ENCODE results near the gene TMEM238L.

TMEM238L gene

DNA sequence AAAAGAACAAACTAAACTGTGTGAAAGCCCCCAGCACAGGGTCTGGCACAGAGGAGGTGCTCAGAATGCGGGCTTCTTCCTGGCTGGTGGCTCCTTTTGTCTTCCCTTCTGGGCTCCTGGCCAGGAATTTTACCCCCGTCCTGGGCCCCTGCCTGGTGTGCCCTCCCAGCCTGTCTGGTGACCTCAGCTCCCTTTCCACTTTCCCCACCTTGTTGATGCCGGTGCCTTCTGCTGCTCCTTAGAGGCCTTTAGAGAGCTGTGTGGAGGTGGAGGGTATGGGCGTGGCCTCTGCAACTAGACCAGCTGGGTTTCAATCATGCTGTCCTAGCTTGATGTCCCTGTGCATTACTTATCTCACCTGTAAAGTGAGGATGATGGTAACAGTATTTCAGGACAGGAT lies 17.2 kb upstream of the TMEM238L start:
- intact Hi-C loops (cut with micrococcal nuclease) = no loop called here
- no peak overlapping the region for H3K27ac Mint-ChIP-seq
- no peaks in the 10 kb centered on the region for H3K9me3 Mint-ChIP-seq
- no peaks in the 10 kb centered on the region for H3K36me3 Mint-ChIP-seq (ENCODE audit: low read depth)
- no peaks in the 10 kb centered on the region for H3K4me1 Mint-ChIP-seq (ENCODE audit: low read depth)
- H3K4me3 Mint-ChIP-seq = no peak overlapping the region
- no peaks in the 10 kb centered on the region for H3K27me3 Mint-ChIP-seq

DNA sequence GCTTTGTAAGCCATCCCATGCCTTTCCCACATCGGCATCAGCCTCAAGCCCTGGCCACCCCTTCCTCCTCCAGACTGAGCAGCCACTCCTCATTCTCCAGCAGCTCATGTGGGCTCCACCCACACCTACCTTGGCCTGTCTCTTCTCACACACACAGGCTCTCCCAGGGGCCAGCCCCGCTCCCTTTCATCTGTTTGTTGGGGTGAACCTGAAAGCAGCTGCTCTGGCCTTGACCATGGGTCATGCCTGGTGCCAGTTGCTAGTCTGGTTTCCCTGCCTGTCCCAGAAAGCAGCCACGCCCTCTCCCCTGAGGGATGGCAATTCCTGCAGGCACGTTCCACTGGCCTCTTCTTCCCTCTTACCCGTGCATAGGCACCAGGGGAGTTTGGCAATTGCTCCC lies 11.4 kb upstream of the TMEM238L start:
- H3K9me3 Mint-ChIP-seq = no peaks in the 10 kb centered on the region
- no peak overlapping the region for H3K4me3 Mint-ChIP-seq
- no peaks in the 10 kb centered on the region for H3K4me1 Mint-ChIP-seq (ENCODE audit: low read depth)
- no peak overlapping the region for H3K27ac Mint-ChIP-seq
- H3K36me3 Mint-ChIP-seq (ENCODE audit: low read depth) = no peaks in the 10 kb centered on the region
- peaks cover 3% of the 10 kb centered on the region for H3K27me3 Mint-ChIP-seq
- intact Hi-C loops (cut with micrococcal nuclease) = no loop called here

DNA sequence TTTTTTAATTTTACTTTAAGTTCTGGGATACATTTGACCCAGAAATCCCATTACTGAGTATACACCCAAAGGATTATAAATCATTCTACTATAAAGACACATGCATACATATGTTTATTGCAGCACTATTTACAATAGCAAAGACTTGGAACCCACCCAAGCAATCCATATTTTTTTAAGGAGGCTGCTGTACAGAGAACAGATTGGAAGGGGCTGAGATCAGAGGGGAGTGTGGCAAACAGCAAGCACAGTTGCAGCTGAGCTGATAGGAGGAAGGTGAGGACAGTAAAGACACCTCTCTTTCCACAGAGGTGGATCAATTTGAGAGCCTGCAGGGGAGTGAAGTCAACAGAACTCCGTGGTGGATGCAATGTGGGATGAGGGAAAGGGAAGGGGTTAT lies 10.2 kb upstream of the TMEM238L start:
- Mint-ChIP-seq H3K27me3 (peaks cover 3% of the 10 kb centered on the region), H3K4me1 (ENCODE audit: low read depth) (no peaks in the 10 kb centered on the region), H3K9me3 (no peaks in the 10 kb centered on the region), H3K27ac (no peak overlapping the region), H3K4me3 (no peak overlapping the region), H3K36me3 (ENCODE audit: low read depth) (no peaks in the 10 kb centered on the region)
- intact Hi-C loops (cut with micrococcal nuclease) = no loop called here

DNA sequence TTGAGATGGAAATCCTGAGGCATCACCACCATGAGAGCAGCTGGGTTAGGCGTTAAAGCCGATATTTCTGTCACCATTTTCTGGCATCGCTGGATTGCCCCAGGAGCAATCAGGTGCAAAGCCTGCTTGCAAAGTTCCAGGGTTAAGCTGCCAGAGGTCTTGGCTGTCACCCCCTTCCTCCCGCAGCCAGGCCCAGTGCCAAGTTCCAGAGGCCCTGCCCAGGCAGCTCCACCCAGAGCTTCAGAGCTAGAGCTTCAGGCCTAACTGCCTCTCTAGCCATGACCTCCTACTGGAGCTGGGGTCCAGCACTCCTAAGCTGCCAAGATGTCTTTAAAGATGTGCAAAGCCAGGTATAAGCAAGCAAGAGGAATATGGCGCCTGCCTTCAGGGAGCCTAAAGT lies 8.8 kb upstream of the TMEM238L start:
- no peaks in the 10 kb centered on the region for H3K4me1 Mint-ChIP-seq (ENCODE audit: low read depth)
- intact Hi-C loops (cut with micrococcal nuclease) = no loop called here
- H3K4me3 Mint-ChIP-seq = no peak overlapping the region
- H3K9me3 Mint-ChIP-seq = no peaks in the 10 kb centered on the region
- no peaks in the 10 kb centered on the region for H3K36me3 Mint-ChIP-seq (ENCODE audit: low read depth)
- peaks cover 3% of the 10 kb centered on the region for H3K27me3 Mint-ChIP-seq
- no peak overlapping the region for H3K27ac Mint-ChIP-seq

DNA sequence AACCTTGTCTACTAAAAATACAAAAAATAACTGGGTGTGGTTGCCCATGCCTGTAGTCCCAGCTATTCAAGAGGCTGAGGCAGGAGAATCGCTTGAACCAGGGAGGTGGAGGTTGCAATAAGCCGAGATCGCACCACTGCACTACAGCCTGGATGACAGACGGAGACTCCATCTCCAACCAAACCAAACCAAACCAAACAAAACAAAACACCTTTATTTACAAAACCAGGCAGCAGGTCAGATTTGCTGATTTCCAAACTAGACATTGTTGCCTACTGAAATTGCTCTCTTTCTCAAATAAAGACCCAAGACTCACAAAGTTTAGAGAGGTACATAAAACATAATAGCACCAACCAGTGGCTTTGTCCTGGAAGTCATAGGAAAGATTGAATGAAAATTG lies 5.7 kb upstream of the TMEM238L start:
- Mint-ChIP-seq H3K4me3 (no peak overlapping the region), H3K27me3 (peaks cover 3% of the 10 kb centered on the region), H3K9me3 (no peaks in the 10 kb centered on the region), H3K36me3 (ENCODE audit: low read depth) (no peaks in the 10 kb centered on the region), H3K4me1 (ENCODE audit: low read depth) (no peaks in the 10 kb centered on the region), H3K27ac (no peak overlapping the region)
- intact Hi-C loops (cut with micrococcal nuclease) = no loop called here

DNA sequence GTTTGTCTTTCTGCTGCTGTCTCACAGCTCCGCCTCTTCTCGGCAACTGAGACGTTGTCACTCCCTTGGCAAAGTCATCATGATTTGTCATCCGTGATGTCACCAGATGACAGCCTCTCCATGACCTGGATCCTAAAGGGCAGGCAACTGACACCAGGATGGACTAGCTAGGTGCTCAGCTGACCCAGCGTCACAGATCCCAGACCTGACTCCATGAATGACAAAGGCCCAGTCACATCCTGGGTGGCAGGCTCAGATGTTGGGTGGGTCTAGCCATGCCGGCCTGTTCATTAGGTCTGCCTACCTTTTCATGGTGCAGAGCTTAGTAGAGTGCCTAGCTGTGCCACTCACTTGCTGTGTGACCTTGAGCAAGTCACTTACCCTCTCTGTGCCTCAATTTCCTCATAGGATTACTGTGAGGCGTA lies 3.8 kb upstream of the TMEM238L start:
- Mint-ChIP-seq H3K27me3 (peaks cover 3% of the 10 kb centered on the region), H3K4me3 (no peak overlapping the region), H3K9me3 (no peaks in the 10 kb centered on the region), H3K36me3 (ENCODE audit: low read depth) (no peaks in the 10 kb centered on the region), H3K4me1 (ENCODE audit: low read depth) (no peaks in the 10 kb centered on the region), H3K27ac (no peak overlapping the region)
- intact Hi-C loops (cut with micrococcal nuclease) = no loop called here

DNA sequence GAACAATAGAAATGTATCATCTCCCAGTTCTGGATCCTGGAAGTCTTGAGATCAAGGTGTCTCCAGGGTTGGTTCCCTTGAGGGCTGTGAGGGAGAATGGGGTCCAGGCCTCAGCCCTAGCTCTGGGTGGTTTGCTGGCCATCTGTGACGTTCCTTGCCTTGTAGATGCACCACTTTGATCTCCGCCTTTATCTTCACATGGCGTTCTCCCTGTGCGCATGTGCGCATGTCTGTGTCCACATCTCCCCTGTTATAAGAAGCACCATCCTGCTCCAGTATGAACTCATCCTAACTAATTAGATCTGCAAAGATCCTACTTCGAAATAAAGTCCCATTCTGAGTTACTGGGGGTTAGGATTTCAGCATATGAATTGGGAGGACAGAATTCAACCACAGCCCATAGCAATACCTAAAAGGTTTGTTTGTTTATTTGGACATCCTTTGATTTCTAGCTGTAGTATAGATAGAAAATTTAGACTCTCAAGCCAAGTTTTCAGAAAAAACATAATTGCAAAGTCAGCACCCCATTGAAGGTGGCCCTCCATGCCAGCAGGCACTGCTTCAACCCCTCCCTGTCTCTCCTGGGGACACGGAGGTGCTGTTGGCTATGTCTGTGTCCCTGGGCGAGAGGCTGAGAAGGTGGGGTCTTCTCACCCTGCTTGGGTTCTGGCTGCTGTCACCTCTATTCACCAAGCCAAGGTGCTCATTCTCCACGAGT lies 2.8 kb upstream of the TMEM238L start:
- intact Hi-C loops (cut with micrococcal nuclease) = no loop called here
- Mint-ChIP-seq H3K27ac (no peak overlapping the region), H3K4me1 (ENCODE audit: low read depth) (no peaks in the 10 kb centered on the region), H3K4me3 (no peak overlapping the region), H3K36me3 (ENCODE audit: low read depth) (no peaks in the 10 kb centered on the region), H3K9me3 (no peaks in the 10 kb centered on the region), H3K27me3 (no peaks in the 10 kb centered on the region)

DNA sequence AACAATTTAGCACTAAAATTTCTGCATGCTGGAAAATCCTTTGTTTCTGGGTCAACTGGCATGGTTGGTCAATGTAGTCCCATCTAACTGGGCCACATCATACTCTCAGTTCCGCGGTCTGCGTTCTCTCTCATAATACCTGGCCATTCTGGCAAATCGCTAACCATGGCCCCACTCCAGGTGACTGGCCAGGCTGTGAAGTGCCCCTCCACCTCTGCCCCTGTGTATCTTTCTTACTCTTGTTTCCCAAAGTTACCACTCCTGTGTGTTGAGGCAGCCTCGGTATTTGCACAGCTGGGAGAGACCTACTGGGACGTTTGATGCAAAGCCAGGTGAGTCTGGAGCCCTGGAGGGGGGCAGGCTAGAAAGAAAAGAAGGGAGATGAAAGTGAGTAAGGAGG lies 2.0 kb upstream of the TMEM238L start:
- no peaks in the 10 kb centered on the region for H3K27me3 Mint-ChIP-seq

DNA sequence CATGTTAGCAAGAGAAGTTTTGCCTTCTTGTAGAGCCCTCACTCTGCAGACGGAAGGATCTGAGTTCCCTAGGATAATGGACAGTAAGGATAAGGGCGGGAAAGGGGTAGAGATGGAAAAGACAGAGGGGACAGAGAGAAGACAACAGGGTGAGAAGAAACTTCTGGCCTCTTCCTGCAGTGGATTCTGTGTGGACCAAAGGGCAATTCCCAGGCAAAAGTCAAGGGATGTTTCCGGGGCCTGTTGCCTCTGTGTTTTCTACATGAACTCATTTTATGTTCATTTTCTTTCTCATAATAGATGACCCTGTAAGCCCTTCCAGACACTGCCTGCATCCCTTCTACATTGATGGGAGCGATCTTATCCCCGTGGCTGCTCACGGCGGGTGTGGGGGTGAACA lies 647 bp upstream of the TMEM238L start:
- H3K4me1 Mint-ChIP-seq (ENCODE audit: low read depth) = no peaks in the 10 kb centered on the region
- no peaks in the 10 kb centered on the region for H3K9me3 Mint-ChIP-seq
- no peaks in the 10 kb centered on the region for H3K36me3 Mint-ChIP-seq (ENCODE audit: low read depth)
- no peak overlapping the region for H3K27ac Mint-ChIP-seq
- no peak overlapping the region for H3K4me3 Mint-ChIP-seq
- H3K27me3 Mint-ChIP-seq = no peaks in the 10 kb centered on the region
- intact Hi-C loops (cut with micrococcal nuclease) = no loop called here

More for the DNA sequence above, 2.0 kb upstream of the TMEM238L start:
- H3K27ac Mint-ChIP-seq = no peak overlapping the region
- no peaks in the 10 kb centered on the region for H3K4me1 Mint-ChIP-seq (ENCODE audit: low read depth)
- intact Hi-C loops (cut with micrococcal nuclease) = no loop called here
- H3K36me3 Mint-ChIP-seq (ENCODE audit: low read depth) = no peaks in the 10 kb centered on the region
- H3K4me3 Mint-ChIP-seq = no peak overlapping the region
- no peaks in the 10 kb centered on the region for H3K9me3 Mint-ChIP-seq

DNA sequence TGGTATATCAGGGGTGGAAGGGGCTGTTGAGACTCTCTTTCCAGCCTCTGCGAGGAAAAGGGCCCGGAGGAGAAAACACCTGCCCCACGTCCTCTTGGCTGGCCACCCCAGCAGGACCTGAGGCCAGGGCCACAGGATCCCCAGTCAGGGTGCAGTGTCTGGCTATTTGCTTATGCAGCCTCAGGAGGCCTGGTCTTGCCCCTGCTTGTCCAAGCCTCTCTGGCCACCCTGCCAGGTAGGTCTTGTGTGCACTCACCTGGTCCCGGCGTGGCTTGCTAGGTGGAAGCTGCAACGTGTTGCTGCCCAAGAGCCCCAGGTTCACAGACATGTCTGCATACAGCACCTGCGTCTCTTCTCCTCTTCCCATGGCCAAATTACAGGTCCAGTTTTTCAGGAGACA lies 549 bp downstream of the TMEM238L start:
- Mint-ChIP-seq H3K27me3 (no peaks in the 10 kb centered on the region), H3K27ac (no peak overlapping the region), H3K4me3 (no peak overlapping the region), H3K9me3 (no peaks in the 10 kb centered on the region), H3K36me3 (ENCODE audit: low read depth) (no peaks in the 10 kb centered on the region), H3K4me1 (ENCODE audit: low read depth) (no peaks in the 10 kb centered on the region)
- intact Hi-C loops (cut with micrococcal nuclease) = no loop called here

DNA sequence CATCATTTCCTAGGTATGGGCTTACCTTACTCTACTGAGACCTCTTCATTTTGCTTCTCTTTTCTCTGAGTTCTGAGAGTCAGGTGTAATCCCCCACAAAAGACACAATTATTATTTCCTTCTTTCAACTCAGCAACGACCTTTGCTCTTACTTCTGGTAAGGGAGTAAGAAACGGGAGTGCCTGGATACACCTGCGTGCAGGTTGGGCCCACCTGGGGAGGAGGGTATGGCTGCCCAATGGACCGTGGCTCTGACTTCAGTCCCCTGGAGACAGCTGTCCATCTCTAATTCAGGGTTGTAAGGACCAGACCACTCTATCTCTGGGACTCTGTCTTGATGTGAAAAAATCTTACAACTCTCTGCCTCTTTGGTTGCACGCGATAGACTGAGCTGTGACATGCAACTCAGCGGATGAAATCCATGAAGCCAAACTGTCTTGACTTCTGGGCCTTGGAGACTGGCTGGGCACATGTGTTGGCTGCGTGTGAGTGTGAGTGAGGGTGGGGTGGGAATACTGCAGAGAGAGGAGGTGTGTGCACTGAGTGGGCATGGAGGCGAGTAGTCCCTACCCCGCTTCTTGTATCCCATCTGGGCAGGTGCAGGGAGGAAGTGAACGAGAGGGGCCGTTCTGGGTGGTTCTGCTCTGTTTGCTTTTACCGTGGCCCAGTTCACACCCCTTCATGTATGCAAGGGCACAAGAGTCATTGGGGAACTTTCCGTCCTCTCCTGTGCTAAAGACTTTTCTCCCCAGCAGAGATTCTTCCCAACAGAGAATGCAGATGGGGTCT lies 1.2 kb downstream of the TMEM238L start:
- H3K36me3 Mint-ChIP-seq (ENCODE audit: low read depth) = no peaks in the 10 kb centered on the region
- no peaks in the 10 kb centered on the region for H3K27me3 Mint-ChIP-seq
- no peak overlapping the region for H3K27ac Mint-ChIP-seq
- no peaks in the 10 kb centered on the region for H3K9me3 Mint-ChIP-seq
- intact Hi-C loops (cut with micrococcal nuclease) = no loop called here
- no peaks in the 10 kb centered on the region for H3K4me1 Mint-ChIP-seq (ENCODE audit: low read depth)
- no peak overlapping the region for H3K4me3 Mint-ChIP-seq

DNA sequence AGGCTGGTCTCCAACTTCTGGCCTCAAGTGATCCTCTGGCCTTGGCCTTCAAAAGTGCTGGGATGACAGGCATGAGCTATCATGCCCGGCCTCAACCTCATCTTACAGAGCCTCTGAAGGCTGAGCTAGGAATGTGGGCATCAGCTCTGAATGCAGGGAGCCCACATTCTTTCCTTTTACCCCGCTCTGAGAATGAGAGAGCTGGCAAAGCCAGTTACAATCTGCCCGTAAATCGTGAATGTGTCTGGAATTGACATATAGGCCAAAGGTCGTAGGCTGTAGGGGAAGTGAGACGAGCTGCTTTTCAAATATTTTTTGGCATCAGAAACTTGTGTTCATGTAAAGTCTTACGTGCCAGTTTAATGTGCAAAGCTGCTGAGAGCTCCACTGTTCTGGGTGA lies 4.5 kb downstream of the TMEM238L start:
- no peaks in the 10 kb centered on the region for H3K9me3 Mint-ChIP-seq
- no peaks in the 10 kb centered on the region for H3K36me3 Mint-ChIP-seq (ENCODE audit: low read depth)
- no peak overlapping the region for H3K4me3 Mint-ChIP-seq
- H3K27me3 Mint-ChIP-seq = no peaks in the 10 kb centered on the region
- no peak overlapping the region for H3K27ac Mint-ChIP-seq
- intact Hi-C loops (cut with micrococcal nuclease) = no loop called here
- no peaks in the 10 kb centered on the region for H3K4me1 Mint-ChIP-seq (ENCODE audit: low read depth)

DNA sequence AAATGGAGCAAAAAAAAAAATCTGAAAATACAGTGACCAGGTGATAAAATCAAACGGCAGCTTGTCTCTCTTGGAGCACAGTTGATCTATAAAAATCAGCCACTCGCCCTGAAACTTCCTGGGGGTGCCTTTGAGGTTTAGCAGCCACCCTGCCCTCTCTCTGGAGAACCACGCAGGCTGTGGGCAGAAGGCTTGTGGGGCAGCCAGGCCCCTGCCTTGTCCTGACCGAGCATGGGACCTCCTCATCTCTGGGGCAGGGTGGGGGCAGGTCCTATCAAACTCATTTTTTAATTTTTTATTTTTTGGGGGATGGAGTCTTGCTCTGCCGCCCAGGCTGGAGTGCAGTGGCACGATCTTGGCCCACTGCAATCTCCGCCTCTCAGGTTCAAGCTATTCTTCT lies 5.0 kb downstream of the TMEM238L start:
- Mint-ChIP-seq H3K27me3 (no peaks in the 10 kb centered on the region), H3K4me3 (no peak overlapping the region), H3K36me3 (ENCODE audit: low read depth) (no peaks in the 10 kb centered on the region), H3K9me3 (no peaks in the 10 kb centered on the region), H3K4me1 (ENCODE audit: low read depth) (no peaks in the 10 kb centered on the region), H3K27ac (no peak overlapping the region)
- intact Hi-C loops (cut with micrococcal nuclease) = no loop called here

DNA sequence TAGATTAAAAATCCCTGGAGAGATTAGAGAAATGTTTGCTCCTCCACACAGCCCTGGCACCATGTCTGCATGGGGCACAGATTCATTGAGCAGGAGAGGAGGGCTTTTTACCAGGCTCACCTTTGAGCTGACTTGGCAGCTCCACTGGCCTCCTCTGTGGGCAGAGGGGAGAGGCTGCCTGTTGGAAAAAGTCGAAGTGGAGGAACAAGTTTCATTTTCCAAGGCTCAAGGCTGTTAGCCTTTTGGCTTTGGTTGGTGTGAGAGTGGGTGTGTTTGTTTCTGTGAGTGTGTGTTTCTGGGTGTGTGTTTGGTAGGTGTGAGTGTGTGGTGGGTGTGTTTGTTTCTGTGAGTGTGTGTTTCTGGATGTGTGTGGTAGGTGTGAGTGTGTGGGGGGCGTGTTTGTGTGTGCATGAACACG lies 5.6 kb downstream of the TMEM238L start:
- intact Hi-C loops (cut with micrococcal nuclease) = no loop called here
- Mint-ChIP-seq H3K4me1 (ENCODE audit: low read depth) (no peaks in the 10 kb centered on the region), H3K27me3 (no peaks in the 10 kb centered on the region)

More for the DNA sequence above, 5.6 kb downstream of the TMEM238L start:
- Mint-ChIP-seq H3K27ac (no peak overlapping the region), H3K36me3 (ENCODE audit: low read depth) (no peaks in the 10 kb centered on the region), H3K4me3 (no peak overlapping the region), H3K9me3 (no peaks in the 10 kb centered on the region)

All from dendritic cell treated with granulocyte-macrophage colony-stimulating factor and Interleukin-4, amounts not matched to agents 40 ng/mL and 50 ng/mL, for 4 days (primary cell).